Activated CD4-positive, alpha-beta T cell treated with anti-CD3 and anti-CD28 coated beads, Interleukin-2, amount 50 U/mL, for 16 hours (primary cell): ENCODE measurements around the gene ZNF385B.
"Not testable (repeated sequence)": the region's sequence is repeated elsewhere in the genome, so short reads cannot be mapped to it uniquely, and the experiment has no call there.

Experiments used
- DNase-seq: peaks from one replicate; pipeline ENCODE4 v3.0.0-alpha.2; 2020

The ZNF385B gene

GRCh38 chr2:179675435-179675834 lies 186.0 kb downstream of the ZNF385B start:
- no peak for DNase-seq

GRCh38 chr2:179671043-179671981 lies 190.1 kb downstream of the ZNF385B start:
- no peak for DNase-seq

- DNase-seq: no peak
These were observed 192.2 kb downstream of the ZNF385B start for GRCh38 chr2:179669196-179669595.

- DNase-seq: no peak
These were observed 196.2 kb downstream of the ZNF385B start for GRCh38 chr2:179664972-179665812.

- DNase-seq: no peak
These were observed 199.4 kb downstream of the ZNF385B start for GRCh38 chr2:179661986-179662385.

GRCh38 chr2:179657068-179657595 lies 204.3 kb downstream of the ZNF385B start:
- DNase-seq: no peak

GRCh38 chr2:179655627-179656026 lies 205.8 kb downstream of the ZNF385B start:
- no peak for DNase-seq

- DNase-seq: no peak
These were observed 206.6 kb downstream of the ZNF385B start for GRCh38 chr2:179654806-179655205.

- DNase-seq: no peak
These were observed 209.1 kb downstream of the ZNF385B start for GRCh38 chr2:179652296-179652695.

- no peak for DNase-seq
These were observed 211.0 kb downstream of the ZNF385B start for GRCh38 chr2:179650420-179650819.

GRCh38 chr2:179646862-179647587 lies 214.4 kb downstream of the ZNF385B start:
- no peak for DNase-seq

GRCh38 chr2:179646173-179646769 lies 215.1 kb downstream of the ZNF385B start:
- no peak for DNase-seq

- no peak for DNase-seq
These were observed 216.4 kb downstream of the ZNF385B start for GRCh38 chr2:179645047-179645446.

GRCh38 chr2:179642462-179642861 lies 218.9 kb downstream of the ZNF385B start:
- no peak for DNase-seq

- DNase-seq: no peak
These were observed 224.4 kb downstream of the ZNF385B start for GRCh38 chr2:179636995-179637394.

- DNase-seq: no peak
These were observed 225.1 kb downstream of the ZNF385B start for GRCh38 chr2:179636100-179636980.

- DNase-seq: not testable (repeated sequence)
These were observed 229.5 kb downstream of the ZNF385B start for GRCh38 chr2:179631769-179632385.

GRCh38 chr2:179629776-179630175 lies 231.6 kb downstream of the ZNF385B start:
- DNase-seq: not testable (repeated sequence)

GRCh38 chr2:179626261-179626660 lies 235.2 kb downstream of the ZNF385B start:
- DNase-seq: no peak

- DNase-seq: no peak
These were observed 238.6 kb downstream of the ZNF385B start for GRCh38 chr2:179622635-179623300.
